Measurements from ENCODE around the gene RBM33.

Gene RBM33

GRCh38 chr7:155635817-155636216 is 8.6 kb upstream of the RBM33 start:
- Histone ChIP-seq H3K27me3 (replicated peaks; ENCODE audit: control insufficient read depth, insufficient read depth, low read length) (no peaks in the 10 kb centered on the region), H3K4me1 (ENCODE audit: control insufficient read depth, insufficient read depth, low read length) (no peaks in the 10 kb centered on the region), H3K36me3 (ENCODE audit: control insufficient read depth, insufficient read depth, low read length, severe bottlenecking) (peaks cover 8% of the 10 kb centered on the region), H3K9me3 (ENCODE audit: control insufficient read depth, low read length) (peaks cover 36% of the 10 kb centered on the region), H3K9ac (ENCODE audit: low read length) (no peak overlapping the region), H3K4me3 (ENCODE audit: low read length) (no peak overlapping the region)
- no peak for DNase-seq (ENCODE audit: low read depth)

- peaks cover 36% of the 10 kb centered on the region for H3K9me3 ChIP-seq (ENCODE audit: control insufficient read depth, low read length)
- H3K36me3 ChIP-seq (ENCODE audit: control insufficient read depth, insufficient read depth, low read length, severe bottlenecking): peaks cover 21% of the 10 kb centered on the region
- no peaks in the 10 kb centered on the region for H3K4me1 ChIP-seq (ENCODE audit: control insufficient read depth, insufficient read depth, low read length)
- H3K27me3 ChIP-seq (replicated peaks; ENCODE audit: control insufficient read depth, insufficient read depth, low read length): no peaks in the 10 kb centered on the region
- no peak for DNase-seq (ENCODE audit: low read depth)
- no peak overlapping the region for H3K9ac ChIP-seq (ENCODE audit: low read length)
- no peak overlapping the region for H3K4me3 ChIP-seq (ENCODE audit: low read length)
Observed at GRCh38 chr7:155637155-155637554, 7.3 kb upstream of the RBM33 start.

- Histone ChIP-seq H3K9ac (ENCODE audit: low read length) (no peak overlapping the region), H3K9me3 (ENCODE audit: control insufficient read depth, low read length) (peaks cover 36% of the 10 kb centered on the region), H3K36me3 (ENCODE audit: control insufficient read depth, insufficient read depth, low read length, severe bottlenecking) (peaks cover 22% of the 10 kb centered on the region), H3K4me3 (ENCODE audit: low read length) (no peak overlapping the region), H3K4me1 (ENCODE audit: control insufficient read depth, insufficient read depth, low read length) (no peaks in the 10 kb centered on the region), H3K27me3 (replicated peaks; ENCODE audit: control insufficient read depth, insufficient read depth, low read length) (no peaks in the 10 kb centered on the region)
- DNase-seq (ENCODE audit: low read depth): no peak
Observed at GRCh38 chr7:155638366-155638765, 6.1 kb upstream of the RBM33 start.

- Histone ChIP-seq H3K36me3 (ENCODE audit: control insufficient read depth, insufficient read depth, low read length, severe bottlenecking) (peaks cover 22% of the 10 kb centered on the region), H3K27me3 (replicated peaks; ENCODE audit: control insufficient read depth, insufficient read depth, low read length) (no peaks in the 10 kb centered on the region), H3K4me1 (ENCODE audit: control insufficient read depth, insufficient read depth, low read length) (no peaks in the 10 kb centered on the region), H3K9me3 (ENCODE audit: control insufficient read depth, low read length) (peaks cover 36% of the 10 kb centered on the region), H3K4me3 (ENCODE audit: low read length) (no peak overlapping the region), H3K9ac (ENCODE audit: low read length) (no peak overlapping the region)
- no peak for DNase-seq (ENCODE audit: low read depth)
Observed at GRCh38 chr7:155639958-155640520, 4.4 kb upstream of the RBM33 start.

GRCh38 chr7:155640629-155641028 is 3.8 kb upstream of the RBM33 start:
- Histone ChIP-seq H3K36me3 (ENCODE audit: control insufficient read depth, insufficient read depth, low read length, severe bottlenecking) (peaks cover 22% of the 10 kb centered on the region), H3K27me3 (replicated peaks; ENCODE audit: control insufficient read depth, insufficient read depth, low read length) (no peaks in the 10 kb centered on the region), H3K4me3 (ENCODE audit: low read length) (no peak overlapping the region), H3K4me1 (ENCODE audit: control insufficient read depth, insufficient read depth, low read length) (peaks cover 2% of the 10 kb centered on the region), H3K9ac (ENCODE audit: low read length) (no peak overlapping the region), H3K9me3 (ENCODE audit: control insufficient read depth, low read length) (peaks cover 35% of the 10 kb centered on the region)
- DNase-seq (ENCODE audit: low read depth): no peak

- peak overlapping the region; percentile 99 for H3K9ac ChIP-seq (ENCODE audit: low read length)
- peaks cover 11% of the 10 kb centered on the region for H3K4me1 ChIP-seq (ENCODE audit: control insufficient read depth, insufficient read depth, low read length)
- H3K9me3 ChIP-seq (ENCODE audit: control insufficient read depth, low read length): peaks cover 21% of the 10 kb centered on the region
- H3K36me3 ChIP-seq (ENCODE audit: control insufficient read depth, insufficient read depth, low read length, severe bottlenecking): peaks cover 37% of the 10 kb centered on the region
- no peaks in the 10 kb centered on the region for H3K27me3 ChIP-seq (replicated peaks; ENCODE audit: control insufficient read depth, insufficient read depth, low read length)
- DNase-seq (ENCODE audit: low read depth): no peak
- H3K4me3 ChIP-seq (ENCODE audit: low read length): peak overlapping the region; percentile 98
Observed at GRCh38 chr7:155643804-155644177, 670 bp upstream of the RBM33 start.

GRCh38 chr7:155644971-155645509 is 579 bp downstream of the RBM33 start:
- H3K4me3 ChIP-seq (ENCODE audit: low read length): peak overlapping the region; percentile 98
- peaks cover 11% of the 10 kb centered on the region for H3K4me1 ChIP-seq (ENCODE audit: control insufficient read depth, insufficient read depth, low read length)
- peaks cover 47% of the 10 kb centered on the region for H3K36me3 ChIP-seq (ENCODE audit: control insufficient read depth, insufficient read depth, low read length, severe bottlenecking)
- H3K9ac ChIP-seq (ENCODE audit: low read length): peak overlapping the region; percentile 99
- peak; percentile 75 for DNase-seq (ENCODE audit: low read depth)
- H3K27me3 ChIP-seq (replicated peaks; ENCODE audit: control insufficient read depth, insufficient read depth, low read length): no peaks in the 10 kb centered on the region
- peaks cover 26% of the 10 kb centered on the region for H3K9me3 ChIP-seq (ENCODE audit: control insufficient read depth, low read length)

- H3K27me3 ChIP-seq (replicated peaks; ENCODE audit: control insufficient read depth, insufficient read depth, low read length): no peaks in the 10 kb centered on the region
- peak overlapping the region; percentile 99 for H3K9ac ChIP-seq (ENCODE audit: low read length)
- DNase-seq (ENCODE audit: low read depth): peak; percentile 43
- H3K4me3 ChIP-seq (ENCODE audit: low read length): peak overlapping the region; percentile 98
- peaks cover 41% of the 10 kb centered on the region for H3K36me3 ChIP-seq (ENCODE audit: control insufficient read depth, insufficient read depth, low read length, severe bottlenecking)
- peaks cover 19% of the 10 kb centered on the region for H3K9me3 ChIP-seq (ENCODE audit: control insufficient read depth, low read length)
- peaks cover 11% of the 10 kb centered on the region for H3K4me1 ChIP-seq (ENCODE audit: control insufficient read depth, insufficient read depth, low read length)
Observed at GRCh38 chr7:155645662-155646061, 1.2 kb downstream of the RBM33 start.

GRCh38 chr7:155646669-155647068 is 2.2 kb downstream of the RBM33 start:
- Histone ChIP-seq H3K9me3 (ENCODE audit: control insufficient read depth, low read length) (peaks cover 19% of the 10 kb centered on the region), H3K9ac (ENCODE audit: low read length) (no peak overlapping the region), H3K4me3 (ENCODE audit: low read length) (peak overlapping the region; percentile 98), H3K36me3 (ENCODE audit: control insufficient read depth, insufficient read depth, low read length, severe bottlenecking) (peaks cover 31% of the 10 kb centered on the region), H3K27me3 (replicated peaks; ENCODE audit: control insufficient read depth, insufficient read depth, low read length) (no peaks in the 10 kb centered on the region), H3K4me1 (ENCODE audit: control insufficient read depth, insufficient read depth, low read length) (peaks cover 11% of the 10 kb centered on the region)
- no peak for DNase-seq (ENCODE audit: low read depth)

- H3K4me1 ChIP-seq (ENCODE audit: control insufficient read depth, insufficient read depth, low read length): peaks cover 11% of the 10 kb centered on the region
- peaks cover 19% of the 10 kb centered on the region for H3K9me3 ChIP-seq (ENCODE audit: control insufficient read depth, low read length)
- no peak for DNase-seq (ENCODE audit: low read depth)
- no peak overlapping the region for H3K4me3 ChIP-seq (ENCODE audit: low read length)
- peaks cover 25% of the 10 kb centered on the region for H3K36me3 ChIP-seq (ENCODE audit: control insufficient read depth, insufficient read depth, low read length, severe bottlenecking)
- H3K9ac ChIP-seq (ENCODE audit: low read length): no peak overlapping the region
- H3K27me3 ChIP-seq (replicated peaks; ENCODE audit: control insufficient read depth, insufficient read depth, low read length): no peaks in the 10 kb centered on the region
Observed at GRCh38 chr7:155647302-155647701, 2.8 kb downstream of the RBM33 start.

GRCh38 chr7:155647734-155648133 is 3.3 kb downstream of the RBM33 start:
- Histone ChIP-seq H3K9me3 (ENCODE audit: control insufficient read depth, low read length) (peaks cover 19% of the 10 kb centered on the region), H3K27me3 (replicated peaks; ENCODE audit: control insufficient read depth, insufficient read depth, low read length) (no peaks in the 10 kb centered on the region), H3K4me3 (ENCODE audit: low read length) (no peak overlapping the region), H3K4me1 (ENCODE audit: control insufficient read depth, insufficient read depth, low read length) (peaks cover 11% of the 10 kb centered on the region), H3K9ac (ENCODE audit: low read length) (no peak overlapping the region), H3K36me3 (ENCODE audit: control insufficient read depth, insufficient read depth, low read length, severe bottlenecking) (peaks cover 25% of the 10 kb centered on the region)
- DNase-seq (ENCODE audit: low read depth): no peak

Data from adipocyte (in vitro differentiated cells).